CD4-positive, alpha-beta T cell treated with Interleukin-2 at 100 ng/mL for 4 hours (primary cell): ENCODE results near the gene COG4.

Experiments
- DNase-seq: peaks from one replicate; pipeline ENCODE4 v3.0.0-alpha.2; 2020; ENCODE audit warnings: low spot score

The COG4 gene

DNA sequence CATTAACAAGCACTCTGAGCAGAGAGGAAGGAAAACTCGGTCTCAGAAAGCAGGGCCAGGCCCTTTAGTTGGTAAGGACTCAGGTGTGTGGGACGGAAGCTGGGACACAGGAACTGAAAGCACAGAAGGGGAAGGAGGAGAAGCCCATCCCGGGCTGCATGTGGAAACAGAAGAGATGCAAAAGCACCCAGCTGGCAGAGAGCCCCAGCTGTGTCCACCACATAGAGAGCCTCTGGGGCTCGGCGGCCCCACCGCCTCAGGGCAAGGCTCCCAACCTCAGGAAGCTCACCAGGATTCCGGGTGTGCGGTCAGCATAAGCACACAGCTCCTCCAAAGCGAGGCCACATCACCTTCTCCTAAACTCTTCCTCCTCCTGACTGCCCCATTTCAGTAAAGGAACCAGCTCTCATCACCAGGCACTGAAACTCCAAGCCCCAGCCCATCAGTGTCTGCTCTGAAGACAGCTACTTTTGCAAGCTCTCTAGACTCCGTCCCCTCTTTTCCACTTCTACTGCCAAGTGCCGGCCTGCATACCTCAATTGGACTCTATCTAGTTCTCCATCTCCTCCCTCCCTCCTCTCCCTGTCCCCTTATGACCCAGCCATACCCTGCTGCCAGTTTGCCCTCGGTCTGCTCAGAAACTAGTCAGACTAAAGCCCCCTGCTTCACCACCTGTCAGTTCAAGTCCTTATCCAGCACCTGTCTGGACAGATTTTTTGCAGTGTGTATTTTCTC, 90.5 kb downstream of the COG4 start:
- no peak for DNase-seq

DNA sequence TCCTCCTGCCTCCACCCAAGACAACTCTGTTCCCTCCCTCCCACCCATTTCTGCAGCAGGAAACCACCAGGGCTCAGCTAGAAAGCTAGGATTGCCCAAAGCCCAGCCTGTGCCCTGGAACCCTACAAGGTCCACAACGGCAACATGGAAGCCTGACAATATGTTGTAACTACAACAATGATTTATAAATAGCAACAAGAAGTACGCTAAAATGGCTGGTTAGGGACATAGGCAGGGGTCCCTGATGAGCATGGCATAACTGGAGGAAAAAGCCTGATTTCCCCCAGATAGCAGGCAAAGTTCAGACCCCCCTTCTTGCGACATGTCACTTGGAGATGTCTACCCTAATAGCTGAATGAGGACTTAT, 91.0 kb downstream of the COG4 start:
- no peak for DNase-seq

GRCh38 chr16:70430667-70431536, 92.5 kb downstream of the COG4 start:
- DNase-seq, result peak; percentile 55
